ENCODE measurements around the gene SIRT6. TPM values are rescaled to one million over a fixed set of nuclear protein-coding genes. Genes with fewer than 3 reads are reported as not detected.

SIRT6 gene
- total and polyA plus RNA-seq, 10 of the 15 experiments (the other 5 are each of a cell fraction or from before 2014, with no cell fraction given): 1.3 to 49.6 (median 24.2) TPM

DNA sequence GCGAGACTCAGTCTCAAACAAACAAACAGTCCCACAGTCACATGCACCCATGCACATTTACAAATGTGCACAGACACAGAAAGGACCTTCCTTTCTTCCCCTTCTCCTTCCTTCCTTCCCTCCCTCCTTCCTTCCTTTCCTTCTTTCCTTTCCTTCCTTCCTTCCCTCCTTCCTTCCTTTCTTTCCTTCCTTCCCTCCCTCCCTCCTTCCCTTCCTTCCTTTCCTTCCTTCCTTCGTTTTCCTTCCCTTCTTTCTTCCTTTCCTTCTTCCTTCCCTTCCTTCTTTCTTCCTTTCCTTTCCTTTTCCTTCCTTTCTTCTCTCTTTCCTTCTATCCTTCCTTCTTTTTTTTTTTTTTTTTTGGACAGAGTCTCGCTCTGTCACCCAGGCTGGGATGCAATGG is 30.8 kb upstream of the SIRT6 start:
- FAIRE-seq (no peak), ATAC-seq (no peak), DNase-seq (ENCODE audit: low read depth, low spot score) (no peak)
- Histone ChIP-seq H2AFZ (ENCODE audit: control insufficient read depth, low read depth, low read length) (no peak overlapping the region), H3K79me2 (ENCODE audit: control insufficient read depth, insufficient read depth, low read length) (no peaks in the 10 kb centered on the region), H3K27me3 (replicated peaks in 1 of 2; ENCODE audit: control insufficient read depth in 2 of 2, insufficient read depth in 2 of 2, low read length in 1 of 2) (no peaks in the 10 kb centered on the region), H3K4me2 (ENCODE audit: control insufficient read depth, insufficient read depth) (no peak overlapping the region), H3K36me3 (ENCODE audit: control insufficient read depth in 2 of 2, insufficient read depth in 2 of 2, low read length in 1 of 2) (no peaks in the 10 kb centered on the region), H3K4me1 (ENCODE audit: control insufficient read depth, insufficient read depth, low read length) (peaks cover 11% of the 10 kb centered on the region), H3K9ac (ENCODE audit: control insufficient read depth, insufficient read depth, low read length) (no peak overlapping the region), H4K20me1 (ENCODE audit: control insufficient read depth, insufficient read depth) (no peaks in the 10 kb centered on the region), H3K4me3 (no peak overlapping the region), H3K9me3 (replicated peaks; ENCODE audit: control insufficient read depth, insufficient read depth, low read length) (no peaks in the 10 kb centered on the region; the same call in 2 of the 3 replicates), H3K27ac (ENCODE audit: control insufficient read depth, insufficient read depth) (no peak overlapping the region)
- intact Hi-C loops (cut with micrococcal nuclease; ENCODE audit: unreplicated experiment): no loop called here
- CTCF ChIA-PET: no interaction called here
- POLR2A ChIA-PET: no interaction called here
- no TSS peak for BruUV-seq (replicated peaks)
- SMC1A ChIA-PET (ENCODE audit: uncharacterized antibody, unreplicated experiment): no interaction called here
- RAD21 ChIA-PET (ENCODE audit: unreplicated experiment): no interaction called here
- in situ Hi-C loops (cut with MboI): no loop called here
- no peak for TF ChIP-seq CEBPB (IDR thresholded peaks at IDR 0.05; ENCODE audit: borderline replicate concordance in 1 of 2, low read depth in 2 of 2, low read length in 2 of 2)
- TF ChIP-seq ZSCAN29 (IDR thresholded peaks at IDR 0.05): no peak
- TF ChIP-seq SUPT20H (IDR thresholded peaks at IDR 0.05; ENCODE audit: borderline replicate concordance, control insufficient read depth, low read depth, low read length): no peak
- TF ChIP-seq IKZF2 (IDR thresholded peaks at IDR 0.05): peak; percentile 26 to 29; a peak in 1 of 4 replicates
- TF ChIP-seq SIN3A (IDR thresholded peaks at IDR 0.05; ENCODE audit: low read depth, low read length): no peak
- TF ChIP-seq POU2F2 (IDR thresholded peaks at IDR 0.05; ENCODE audit: borderline replicate concordance, low read depth, low read length): no peak
- 0 out of 2 replicates have a peak, but pooled peaks have one; percentile 18 for TF ChIP-seq HDGF (IDR thresholded peaks at IDR 0.05)
- WGBS (ENCODE audit: insufficient coverage, insufficient replicate concordance, low lambda C conversion rate, missing lambda C conversion rate): 3% methylated on average over 2 of the region's 3 CpGs

DNA sequence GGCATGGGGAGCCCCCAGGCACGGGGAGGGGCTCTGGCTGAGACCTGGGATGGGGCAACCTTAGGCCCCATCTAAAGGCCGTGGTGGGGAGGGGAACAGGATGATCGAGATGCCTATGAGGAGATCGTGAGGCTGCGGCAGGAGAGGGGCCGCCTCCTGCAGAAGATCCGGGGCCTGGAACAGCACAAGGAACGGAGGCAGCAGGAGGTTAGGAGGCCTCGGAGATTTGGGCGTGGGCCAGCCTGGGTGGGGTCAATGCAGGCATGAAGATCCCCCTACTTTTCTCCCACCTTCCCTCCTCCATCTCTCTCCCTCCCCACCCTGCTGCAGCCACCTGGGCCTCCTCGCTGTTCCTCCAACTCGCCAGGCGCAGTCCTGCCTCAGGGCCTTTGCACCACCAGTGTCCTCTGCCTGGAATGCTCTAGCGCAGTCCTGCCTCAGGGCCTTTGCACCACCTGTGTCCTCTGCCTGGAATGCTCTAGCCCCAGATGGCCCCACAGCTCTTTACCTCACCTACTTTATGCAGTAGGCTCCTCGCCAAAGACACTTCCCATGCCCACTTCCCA is 27.9 kb upstream of the SIRT6 start:
- Histone ChIP-seq H3K9me3 (replicated peaks; ENCODE audit: control insufficient read depth, insufficient read depth, low read length) (no peaks in the 10 kb centered on the region), H3K4me1 (ENCODE audit: control insufficient read depth, insufficient read depth, low read length) (peaks cover 11% of the 10 kb centered on the region), H4K20me1 (ENCODE audit: control insufficient read depth, insufficient read depth) (no peaks in the 10 kb centered on the region), H3K9ac (ENCODE audit: control insufficient read depth, insufficient read depth, low read length) (no peak overlapping the region), H3K27me3 (replicated peaks in 1 of 2; ENCODE audit: control insufficient read depth in 2 of 2, insufficient read depth in 2 of 2, low read length in 1 of 2) (no peaks in the 10 kb centered on the region), H3K27ac (ENCODE audit: control insufficient read depth, insufficient read depth) (no peak overlapping the region), H3K36me3 (ENCODE audit: control insufficient read depth in 2 of 2, insufficient read depth in 2 of 2, low read length in 1 of 2) (no peaks in the 10 kb centered on the region), H2AFZ (ENCODE audit: control insufficient read depth, low read depth, low read length) (no peak overlapping the region), H3K4me2 (ENCODE audit: control insufficient read depth, insufficient read depth) (no peak overlapping the region), H3K4me3 (no peak overlapping the region), H3K79me2 (ENCODE audit: control insufficient read depth, insufficient read depth, low read length) (no peaks in the 10 kb centered on the region)
- FAIRE-seq (no peak), ATAC-seq (no peak), DNase-seq (ENCODE audit: low read depth, low spot score) (no peak)
- ChIA-PET POLR2A (interaction anchor here (0.5 kb wide), 1 partner anchor 33 kb away, joined by 5 read pairs; no protein-coding TSS in a partner anchor), RAD21 (ENCODE audit: unreplicated experiment) (no interaction called here), CTCF (interaction anchor here (0.7 to 1.2 kb wide), 2 partner anchors 70 to 426 kb away, joined by 3 read pairs; no protein-coding TSS in a partner anchor), SMC1A (ENCODE audit: uncharacterized antibody, unreplicated experiment) (no interaction called here)
- BruUV-seq (replicated peaks): no TSS peak
- intact Hi-C loops (cut with micrococcal nuclease; ENCODE audit: unreplicated experiment) (no loop called here), in situ Hi-C loops (cut with MboI) (no loop called here)
- WGBS (ENCODE audit: insufficient coverage, insufficient replicate concordance, low lambda C conversion rate, missing lambda C conversion rate): 57% methylated on average over 14 of the region's 15 CpGs
- TF ChIP-seq EED (IDR thresholded peaks at IDR 0.05; ENCODE audit: low read depth) (no peak), IKZF1 (conservative IDR thresholded peaks at IDR 0.05) (no peak), RCOR1 (conservative IDR thresholded peaks at IDR 0.05; ENCODE audit: low read depth, low read length) (no peak), CBFB (IDR thresholded peaks at IDR 0.05; ENCODE audit: low read depth) (no peak), FOS (IDR thresholded peaks at IDR 0.05; ENCODE audit: borderline replicate concordance, extremely low read depth, insufficient read length) (no peak), BCL11A (IDR thresholded peaks at IDR 0.05; ENCODE audit: low read depth, low read length) (no peak), HDGF (IDR thresholded peaks at IDR 0.05) (no peak), SUPT20H (IDR thresholded peaks at IDR 0.05; ENCODE audit: borderline replicate concordance, control insufficient read depth, low read depth, low read length) (no peak), NFYB (IDR thresholded peaks at IDR 0.05; ENCODE audit: insufficient read depth, low read depth, low read length) (no peak)
- TF ChIP-seq, protein P1, sequence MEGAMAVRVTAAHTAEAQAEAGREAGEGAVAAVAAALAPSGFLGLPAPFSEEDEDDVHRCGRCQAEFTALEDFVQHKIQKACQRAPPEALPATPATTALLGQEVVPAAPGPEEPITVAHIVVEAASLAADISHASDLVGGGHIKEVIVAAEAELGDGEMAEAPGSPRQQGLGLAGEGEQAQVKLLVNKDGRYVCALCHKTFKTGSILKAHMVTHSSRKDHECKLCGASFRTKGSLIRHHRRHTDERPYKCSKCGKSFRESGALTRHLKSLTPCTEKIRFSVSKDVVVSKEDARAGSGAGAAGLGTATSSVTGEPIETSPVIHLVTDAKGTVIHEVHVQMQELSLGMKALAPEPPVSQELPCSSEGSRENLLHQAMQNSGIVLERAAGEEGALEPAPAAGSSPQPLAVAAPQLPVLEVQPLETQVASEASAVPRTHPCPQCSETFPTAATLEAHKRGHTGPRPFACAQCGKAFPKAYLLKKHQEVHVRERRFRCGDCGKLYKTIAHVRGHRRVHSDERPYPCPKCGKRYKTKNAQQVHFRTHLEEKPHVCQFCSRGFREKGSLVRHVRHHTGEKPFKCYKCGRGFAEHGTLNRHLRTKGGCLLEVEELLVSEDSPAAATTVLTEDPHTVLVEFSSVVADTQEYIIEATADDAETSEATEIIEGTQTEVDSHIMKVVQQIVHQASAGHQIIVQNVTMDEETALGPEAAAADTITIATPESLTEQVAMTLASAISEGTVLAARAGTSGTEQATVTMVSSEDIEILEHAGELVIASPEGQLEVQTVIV (IDR thresholded peaks at IDR 0.05; ENCODE audit: borderline replicate concordance, partially characterized antibody): no peak
